IPS-15b (cell line): ENCODE data around the gene NEDD8.

Experiments used
- H3K27me3 ChIP-seq: one replicate; pipeline ENCODE4 v1.6.1; 2013; ENCODE audit warnings: low read length; ENCODE audit not compliant: control insufficient read depth, insufficient read depth
- H3K36me3 ChIP-seq: one replicate; pipeline ENCODE4 v1.6.1; 2013; ENCODE audit warnings: low read length; ENCODE audit not compliant: control insufficient read depth, insufficient read depth
- H3K4me1 ChIP-seq: one replicate; pipeline ENCODE4 v1.6.1; 2013; ENCODE audit warnings: mild to moderate bottlenecking, low read length; ENCODE audit not compliant: control insufficient read depth, insufficient read depth
- H3K4me3 ChIP-seq: one replicate; pipeline ENCODE4 v1.5.1; 2013; ENCODE audit warnings: low read depth, low read length
- H3K9ac ChIP-seq: one replicate; pipeline ENCODE4 v1.6.1; 2013; ENCODE audit warnings: low read depth, mild to moderate bottlenecking, low read length
- H3K9me3 ChIP-seq: one replicate; pipeline ENCODE4 v1.6.1; 2013; ENCODE audit warnings: mild to moderate bottlenecking, low read length; ENCODE audit not compliant: control insufficient read depth, insufficient read depth

NEDD8 gene

GRCh38 chr14:24271134-24271833 is 39.1 kb upstream of the NEDD8 start, which contains the start of gene RABGGTA:
RABGGTA (minus strand) TSS chr14:24271597; CDS start chr14:24271115, 482 bp downstream.
- H3K36me3 ChIP-seq = peaks cover 12% of the 10 kb centered on the region
- peak within 1 kb of the TSS; percentile 73 for H3K4me3 ChIP-seq
- H3K4me1 ChIP-seq = peaks cover 3% of the 10 kb centered on the region
- no peaks in the 10 kb centered on the region for H3K9me3 ChIP-seq
- H3K9ac ChIP-seq = peak within 1 kb of the TSS; percentile 90
- H3K27me3 ChIP-seq = no peaks in the 10 kb centered on the region

DNA sequence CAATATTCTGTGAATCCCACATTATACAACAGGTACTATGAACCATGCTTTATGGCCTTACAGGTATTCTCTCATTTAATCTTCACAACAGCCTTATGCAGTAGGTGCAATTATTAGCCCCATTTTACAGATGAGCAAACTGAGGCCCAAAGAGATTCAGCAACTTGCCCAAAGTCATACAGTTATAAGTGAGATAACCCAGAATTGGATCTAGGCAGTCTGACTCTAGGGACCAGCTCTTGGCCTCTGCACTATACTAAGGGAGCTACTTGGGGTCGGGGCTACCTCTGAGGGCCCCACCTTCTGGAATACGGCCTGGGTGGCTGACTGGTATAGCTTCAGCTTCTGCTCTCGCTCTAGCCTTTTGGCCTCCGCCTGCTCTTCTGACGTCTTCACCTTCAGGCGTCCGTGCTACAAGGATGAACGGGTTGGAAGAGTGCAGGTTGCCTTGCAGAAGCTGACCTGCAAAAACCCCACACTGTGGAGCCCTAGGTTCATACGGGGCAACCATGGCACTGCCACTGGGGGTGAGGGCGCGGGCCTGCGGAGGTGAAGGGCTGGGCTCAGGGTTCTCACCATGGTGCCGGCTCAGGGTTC is 38.5 kb upstream of the NEDD8 start:
- no peaks in the 10 kb centered on the region for H3K27me3 ChIP-seq
- H3K4me3 ChIP-seq = peak overlapping the region; percentile 73
- H3K9me3 ChIP-seq = no peaks in the 10 kb centered on the region
- no peak overlapping the region for H3K9ac ChIP-seq
- peaks cover 3% of the 10 kb centered on the region for H3K4me1 ChIP-seq
- peaks cover 14% of the 10 kb centered on the region for H3K36me3 ChIP-seq

- Histone ChIP-seq H3K9me3 (no peaks in the 10 kb centered on the region), H3K9ac (no peak overlapping the region), H3K4me3 (no peak overlapping the region), H3K27me3 (no peaks in the 10 kb centered on the region), H3K4me1 (peaks cover 3% of the 10 kb centered on the region), H3K36me3 (peaks cover 16% of the 10 kb centered on the region)
These were observed 37.9 kb upstream of the NEDD8 start for GRCh38 chr14:24269910-24270536.

DNA sequence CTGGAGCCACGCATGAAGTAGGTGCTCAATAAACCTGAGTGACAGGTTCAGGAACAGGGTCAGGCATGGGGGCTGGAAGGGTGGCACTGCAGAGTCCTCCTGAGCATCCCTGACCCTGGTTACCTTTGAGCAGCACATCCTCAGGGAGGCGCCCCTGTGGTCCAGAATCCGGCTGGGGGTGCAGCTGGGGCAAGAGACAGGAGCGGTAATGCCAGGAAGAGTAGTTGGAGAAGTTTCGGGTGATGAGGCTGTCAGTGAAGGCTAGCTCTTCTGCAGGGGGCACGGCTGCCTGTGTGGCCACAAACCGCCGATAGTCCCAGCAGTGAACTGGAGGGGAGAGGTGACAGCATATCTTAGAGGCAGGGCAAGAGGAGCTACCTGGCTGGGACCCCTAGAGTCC is 37.2 kb upstream of the NEDD8 start:
- Histone ChIP-seq H3K27me3 (no peaks in the 10 kb centered on the region), H3K9ac (no peak overlapping the region), H3K4me1 (peaks cover 3% of the 10 kb centered on the region), H3K4me3 (no peak overlapping the region), H3K36me3 (peaks cover 20% of the 10 kb centered on the region), H3K9me3 (no peaks in the 10 kb centered on the region)

DNA sequence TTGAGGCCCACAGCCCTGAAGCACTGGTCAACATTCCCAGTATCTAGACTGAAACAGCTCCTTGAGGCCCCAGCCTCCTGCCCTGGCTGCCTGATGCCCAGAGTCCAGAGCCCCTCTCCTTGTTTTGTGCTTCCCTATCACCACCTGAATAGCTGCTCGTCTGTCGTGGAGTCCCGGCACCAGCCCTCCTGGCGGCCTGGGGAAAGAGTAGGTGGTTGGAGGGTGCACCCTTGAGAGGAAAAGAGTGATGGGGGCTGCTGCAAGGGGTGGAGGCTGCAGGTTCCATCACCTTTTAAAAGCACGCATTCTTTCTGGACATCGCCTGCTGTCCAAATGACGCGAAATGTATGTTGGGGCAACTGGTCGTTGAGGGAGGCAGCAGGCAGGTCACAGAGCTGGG is 36.1 kb upstream of the NEDD8 start:
- Histone ChIP-seq H3K9ac (no peak overlapping the region), H3K4me3 (no peak overlapping the region), H3K27me3 (no peaks in the 10 kb centered on the region), H3K9me3 (no peaks in the 10 kb centered on the region), H3K4me1 (peaks cover 3% of the 10 kb centered on the region), H3K36me3 (peaks cover 20% of the 10 kb centered on the region)

- H3K4me3 ChIP-seq = no peak overlapping the region
- no peak overlapping the region for H3K9ac ChIP-seq
- H3K27me3 ChIP-seq = no peaks in the 10 kb centered on the region
- peaks cover 3% of the 10 kb centered on the region for H3K4me1 ChIP-seq
- H3K36me3 ChIP-seq = peaks cover 20% of the 10 kb centered on the region
- H3K9me3 ChIP-seq = no peaks in the 10 kb centered on the region
These were observed 35.3 kb upstream of the NEDD8 start for GRCh38 chr14:24267516-24267915.

DNA sequence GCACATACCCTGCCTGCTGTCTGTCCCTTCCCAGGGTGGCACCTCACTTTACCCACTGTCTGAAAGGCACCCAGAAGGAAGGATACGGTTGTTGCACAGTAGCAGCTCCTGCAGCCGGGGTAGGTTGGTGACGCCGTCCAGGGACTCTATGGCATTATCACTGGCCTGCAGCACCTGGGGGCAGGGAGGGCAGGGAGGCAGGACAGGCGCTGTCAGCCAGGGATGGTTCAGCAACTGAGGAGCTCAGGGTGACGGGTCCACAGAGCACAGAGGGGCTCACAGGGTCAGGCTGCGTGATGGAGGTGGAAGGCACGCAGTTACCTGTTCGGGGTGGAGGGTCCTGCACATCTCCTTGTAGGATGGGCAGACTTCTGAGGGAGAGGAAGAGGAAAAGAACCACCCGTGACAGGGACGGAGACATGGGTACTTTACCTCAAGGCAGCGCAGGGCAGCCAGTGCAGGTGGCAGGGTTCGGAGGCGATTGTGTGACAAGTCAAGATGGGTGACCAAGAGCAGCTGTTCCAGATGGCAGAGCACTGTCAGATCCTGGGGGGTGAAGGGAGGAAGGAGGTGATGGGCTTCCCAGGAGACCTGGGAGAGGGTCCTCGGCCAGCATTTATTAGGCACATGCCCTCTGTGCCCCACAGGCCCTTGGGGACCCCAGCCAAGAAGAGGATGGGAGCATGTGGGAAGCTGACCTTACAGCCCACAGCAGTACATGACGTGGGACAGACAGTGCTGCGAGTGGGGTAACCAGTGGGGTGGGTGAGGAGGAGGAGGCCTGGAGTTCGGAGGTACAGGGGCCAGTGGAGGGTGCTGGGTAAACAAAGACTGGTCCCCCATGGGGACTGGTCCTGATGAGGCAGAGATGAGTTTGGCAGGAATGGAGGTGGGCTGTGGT is 34.4 kb upstream of the NEDD8 start:
- H3K4me3 ChIP-seq = no peak overlapping the region
- no peaks in the 10 kb centered on the region for H3K9me3 ChIP-seq
- H3K27me3 ChIP-seq = no peaks in the 10 kb centered on the region
- H3K4me1 ChIP-seq = no peaks in the 10 kb centered on the region
- H3K9ac ChIP-seq = no peak overlapping the region
- peaks cover 20% of the 10 kb centered on the region for H3K36me3 ChIP-seq

- no peak overlapping the region for H3K9ac ChIP-seq
- H3K4me1 ChIP-seq = no peaks in the 10 kb centered on the region
- H3K4me3 ChIP-seq = no peak overlapping the region
- H3K9me3 ChIP-seq = no peaks in the 10 kb centered on the region
- peaks cover 20% of the 10 kb centered on the region for H3K36me3 ChIP-seq
- H3K27me3 ChIP-seq = no peaks in the 10 kb centered on the region
These were observed 32.1 kb upstream of the NEDD8 start for GRCh38 chr14:24264298-24264697.

- no peak overlapping the region for H3K9ac ChIP-seq
- H3K36me3 ChIP-seq = peaks cover 18% of the 10 kb centered on the region
- H3K4me1 ChIP-seq = no peaks in the 10 kb centered on the region
- no peaks in the 10 kb centered on the region for H3K9me3 ChIP-seq
- no peaks in the 10 kb centered on the region for H3K27me3 ChIP-seq
- no peak overlapping the region for H3K4me3 ChIP-seq
These were observed 31.7 kb upstream of the NEDD8 start for GRCh38 chr14:24263848-24264247.

GRCh38 chr14:24262821-24263733 is 30.9 kb upstream of the NEDD8 start, which contains the start of gene TGM1:
TGM1 (minus strand) TSS chr14:24263177; CDS start chr14:24262352, 825 bp downstream.
- Histone ChIP-seq H3K9me3 (no peaks in the 10 kb centered on the region), H3K4me1 (no peaks in the 10 kb centered on the region), H3K9ac (no peak within 1 kb of the TSS), H3K4me3 (no peak within 1 kb of the TSS), H3K36me3 (peaks cover 14% of the 10 kb centered on the region), H3K27me3 (no peaks in the 10 kb centered on the region)

- Histone ChIP-seq H3K9ac (no peak overlapping the region), H3K9me3 (no peaks in the 10 kb centered on the region), H3K27me3 (no peaks in the 10 kb centered on the region), H3K36me3 (peaks cover 14% of the 10 kb centered on the region), H3K4me1 (no peaks in the 10 kb centered on the region), H3K4me3 (no peak overlapping the region)
These were observed 29.8 kb upstream of the NEDD8 start for GRCh38 chr14:24261969-24262327.
